Central memory CD4-positive, alpha-beta T cell (primary cell): ENCODE results near the gene GLRX.
A peak's percentile ranks its signal among the peaks of the same experiment; 100 is the strongest.

Experiments used
- DNase-seq: peaks from one replicate; pipeline ENCODE4 v3.0.0; 2022

GLRX gene

GRCh38 chr5:95806687-95807086 is 15.8 kb downstream of the GLRX start:
- DNase-seq: no peak

- DNase-seq: no peak
Observed at GRCh38 chr5:95804736-95805539, 17.6 kb downstream of the GLRX start.

GRCh38 chr5:95803271-95804148 is 19.0 kb downstream of the GLRX start:
- no peak for DNase-seq

- no peak for DNase-seq
Observed at GRCh38 chr5:95801961-95802360, 20.6 kb downstream of the GLRX start.

- no peak for DNase-seq
Observed at GRCh38 chr5:95801532-95801931, 21.0 kb downstream of the GLRX start.

- DNase-seq: no peak
Observed at GRCh38 chr5:95800553-95800952, 22.0 kb downstream of the GLRX start.

- DNase-seq: no peak
Observed at GRCh38 chr5:95799191-95799835, 23.2 kb downstream of the GLRX start.

- DNase-seq: no peak
Observed at GRCh38 chr5:95798545-95798944, 24.0 kb downstream of the GLRX start.

GRCh38 chr5:95798048-95798447 is 24.5 kb downstream of the GLRX start:
- DNase-seq: no peak

GRCh38 chr5:95797301-95797700 is 25.2 kb downstream of the GLRX start:
- DNase-seq: no peak

- DNase-seq: no peak
Observed at GRCh38 chr5:95794070-95794516, 28.4 kb downstream of the GLRX start.

- DNase-seq: no peak
Observed at GRCh38 chr5:95791751-95792150, 30.8 kb downstream of the GLRX start.

GRCh38 chr5:95788493-95788892 is 34.0 kb downstream of the GLRX start:
- no peak for DNase-seq

- DNase-seq: no peak
Observed at GRCh38 chr5:95786821-95787418, 35.6 kb downstream of the GLRX start.

GRCh38 chr5:95784514-95785302 is 37.8 kb downstream of the GLRX start:
- no peak for DNase-seq

- no peak for DNase-seq
Observed at GRCh38 chr5:95783661-95784060, 38.9 kb downstream of the GLRX start.

GRCh38 chr5:95782181-95782580 is 40.3 kb downstream of the GLRX start:
- DNase-seq: no peak

GRCh38 chr5:95781101-95781583 is 41.4 kb downstream of the GLRX start:
- peak; percentile 65 for DNase-seq

- no peak for DNase-seq
Observed at GRCh38 chr5:95780597-95780996, 41.9 kb downstream of the GLRX start.

- DNase-seq: no peak
Observed at GRCh38 chr5:95779611-95780010, 42.9 kb downstream of the GLRX start.

- no peak for DNase-seq
Observed at GRCh38 chr5:95778713-95779436, 43.7 kb downstream of the GLRX start.
